ENCODE data around the gene PGA4. TPM values are rescaled to one million over a fixed set of nuclear protein-coding genes. Genes with fewer than 3 reads are reported as not detected.
"Not testable (repeated sequence)": the region's sequence is repeated elsewhere in the genome, so short reads cannot be mapped to it uniquely, and the experiment has no call there.

Gene PGA4
- total RNA-seq, 1 donor from 2014 or later = 7.0 TPM

DNA sequence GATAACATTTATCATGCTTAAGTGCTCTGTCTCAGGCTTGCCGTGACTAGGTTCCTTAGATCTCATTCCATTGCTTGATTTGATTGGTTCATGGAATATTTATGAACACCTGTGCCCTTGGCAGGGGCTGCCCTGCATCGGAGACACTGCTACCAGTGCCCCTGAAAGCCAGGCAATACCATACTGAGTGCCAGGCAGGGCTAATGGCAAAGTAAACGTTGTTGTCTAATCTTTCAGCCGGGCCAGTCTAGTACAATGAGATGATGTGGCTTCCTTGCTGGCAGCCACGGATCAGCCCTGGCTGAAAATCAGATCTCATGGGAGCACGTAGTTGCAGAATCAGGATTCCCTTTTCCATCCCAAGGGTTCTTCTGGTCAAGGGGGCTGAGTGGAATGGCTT, 23.8 kb upstream of the PGA4 start:
- TF ChIP-seq, protein P1, sequence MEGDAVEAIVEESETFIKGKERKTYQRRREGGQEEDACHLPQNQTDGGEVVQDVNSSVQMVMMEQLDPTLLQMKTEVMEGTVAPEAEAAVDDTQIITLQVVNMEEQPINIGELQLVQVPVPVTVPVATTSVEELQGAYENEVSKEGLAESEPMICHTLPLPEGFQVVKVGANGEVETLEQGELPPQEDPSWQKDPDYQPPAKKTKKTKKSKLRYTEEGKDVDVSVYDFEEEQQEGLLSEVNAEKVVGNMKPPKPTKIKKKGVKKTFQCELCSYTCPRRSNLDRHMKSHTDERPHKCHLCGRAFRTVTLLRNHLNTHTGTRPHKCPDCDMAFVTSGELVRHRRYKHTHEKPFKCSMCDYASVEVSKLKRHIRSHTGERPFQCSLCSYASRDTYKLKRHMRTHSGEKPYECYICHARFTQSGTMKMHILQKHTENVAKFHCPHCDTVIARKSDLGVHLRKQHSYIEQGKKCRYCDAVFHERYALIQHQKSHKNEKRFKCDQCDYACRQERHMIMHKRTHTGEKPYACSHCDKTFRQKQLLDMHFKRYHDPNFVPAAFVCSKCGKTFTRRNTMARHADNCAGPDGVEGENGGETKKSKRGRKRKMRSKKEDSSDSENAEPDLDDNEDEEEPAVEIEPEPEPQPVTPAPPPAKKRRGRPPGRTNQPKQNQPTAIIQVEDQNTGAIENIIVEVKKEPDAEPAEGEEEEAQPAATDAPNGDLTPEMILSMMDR (conservative IDR thresholded peaks at IDR 0.05) = no peak
- no peak overlapping the region for H3K4me3 Mint-ChIP-seq
- peaks cover 16% of the 10 kb centered on the region for H3K27me3 Mint-ChIP-seq
- no peak overlapping the region for H3K27ac Mint-ChIP-seq
- no peaks in the 10 kb centered on the region for H3K36me3 Mint-ChIP-seq
- H3K9me3 Mint-ChIP-seq = no peaks in the 10 kb centered on the region
- H3K4me1 Mint-ChIP-seq (ENCODE audit: unreplicated experiment) = no peaks in the 10 kb centered on the region
- DNase-seq (ENCODE audit: extremely low spot score, unreplicated experiment) = no peak

- Mint-ChIP-seq H3K27ac (no peak overlapping the region), H3K4me3 (no peak overlapping the region), H3K9me3 (no peaks in the 10 kb centered on the region), H3K36me3 (no peaks in the 10 kb centered on the region), H3K4me1 (ENCODE audit: unreplicated experiment) (no peaks in the 10 kb centered on the region), H3K27me3 (peaks cover 16% of the 10 kb centered on the region)
- DNase-seq (ENCODE audit: extremely low spot score, unreplicated experiment) = no peak
- TF ChIP-seq, protein P1 (conservative IDR thresholded peaks at IDR 0.05) = no peak
Measured at GRCh38 chr11:61198948-61199523, 23.1 kb upstream of the PGA4 start.

DNA sequence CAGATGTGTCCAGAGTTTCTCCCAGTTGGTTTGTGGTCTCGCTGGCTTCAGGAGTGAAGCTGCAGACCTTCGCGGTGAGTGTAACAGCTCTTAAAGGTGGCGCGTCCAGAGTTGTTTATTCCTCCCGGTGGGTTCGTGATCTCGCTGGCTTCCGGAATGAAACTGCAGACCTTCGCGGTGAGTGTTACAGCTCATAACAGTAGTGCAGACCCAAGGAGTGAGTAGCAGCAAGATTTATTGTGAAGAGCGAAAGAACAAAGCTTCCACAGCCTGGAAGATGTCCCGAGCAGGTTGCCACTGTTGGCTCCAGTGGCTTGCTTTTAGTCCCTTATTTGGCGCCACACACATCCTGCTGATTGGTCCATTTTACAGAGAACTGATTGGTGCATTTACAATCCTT, 20.7 kb upstream of the PGA4 start:
- no peak overlapping the region for H3K27ac Mint-ChIP-seq
- peaks cover 16% of the 10 kb centered on the region for H3K27me3 Mint-ChIP-seq
- no peak overlapping the region for H3K4me3 Mint-ChIP-seq
- no peaks in the 10 kb centered on the region for H3K4me1 Mint-ChIP-seq (ENCODE audit: unreplicated experiment)
- DNase-seq (ENCODE audit: extremely low spot score, unreplicated experiment) = no peak
- no peaks in the 10 kb centered on the region for H3K9me3 Mint-ChIP-seq
- TF ChIP-seq, protein P1 (conservative IDR thresholded peaks at IDR 0.05) = no peak
- H3K36me3 Mint-ChIP-seq = no peaks in the 10 kb centered on the region

DNA sequence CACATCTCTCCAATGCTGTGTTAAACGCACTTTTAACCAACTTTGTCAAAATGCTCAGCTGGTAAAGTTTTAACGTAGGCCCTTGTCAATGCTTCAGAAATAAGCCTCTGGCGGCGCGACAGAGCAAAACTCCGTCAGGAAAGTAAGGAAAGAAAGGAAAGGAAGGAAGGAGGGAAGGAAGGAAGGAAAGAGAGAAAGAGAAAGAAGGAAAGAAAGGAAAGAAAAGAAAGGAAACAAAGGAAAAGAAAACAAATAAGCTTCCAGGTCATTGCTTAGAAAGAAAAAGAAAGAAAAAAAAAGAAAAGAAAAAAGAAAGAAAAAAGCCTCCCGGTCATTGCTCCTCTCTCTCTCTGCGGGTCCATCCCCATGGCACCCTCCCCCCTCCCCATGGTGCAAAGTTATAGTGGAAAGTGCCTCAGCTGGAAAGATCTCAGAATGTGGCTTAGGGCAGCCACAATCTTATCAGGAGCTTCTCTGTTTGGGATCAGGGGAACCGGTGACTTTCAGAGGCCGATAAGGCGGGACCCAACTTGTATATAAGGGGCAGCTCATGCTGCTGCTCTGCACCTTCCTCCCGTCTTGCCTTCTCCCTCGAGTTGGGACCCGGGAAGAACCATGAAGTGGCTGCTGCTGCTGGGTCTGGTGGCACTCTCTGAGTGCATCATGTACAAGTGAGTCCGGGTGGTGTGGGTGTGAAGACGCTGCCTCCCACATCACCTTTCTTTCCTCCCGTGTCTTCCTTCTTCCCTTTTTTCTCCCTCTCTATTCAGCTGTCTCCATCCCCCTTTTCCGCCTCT, 19.0 kb upstream of the PGA4 start, which contains the start of gene PGA3:
Gene PGA3, plus strand, starts transcription at position 566 of the 797 bp plus-strand sequence. Its CDS starts 50 bp downstream, at position 616.
- H3K9me3 Mint-ChIP-seq; DNase-seq (ENCODE audit: extremely low spot score, unreplicated experiment); H3K27ac Mint-ChIP-seq; H3K4me3 Mint-ChIP-seq; H3K4me1 Mint-ChIP-seq (ENCODE audit: unreplicated experiment); H3K36me3 Mint-ChIP-seq: not testable (repeated sequence)
- H3K27me3 Mint-ChIP-seq = peaks cover 16% of the 10 kb centered on the region

- H3K9me3 Mint-ChIP-seq; H3K4me1 Mint-ChIP-seq (ENCODE audit: unreplicated experiment); H3K4me3 Mint-ChIP-seq; H3K27ac Mint-ChIP-seq; H3K36me3 Mint-ChIP-seq; DNase-seq (ENCODE audit: extremely low spot score, unreplicated experiment): not testable (repeated sequence)
- peaks cover 16% of the 10 kb centered on the region for H3K27me3 Mint-ChIP-seq
Measured at GRCh38 chr11:61203873-61204272, 18.3 kb upstream of the PGA4 start.

DNA sequence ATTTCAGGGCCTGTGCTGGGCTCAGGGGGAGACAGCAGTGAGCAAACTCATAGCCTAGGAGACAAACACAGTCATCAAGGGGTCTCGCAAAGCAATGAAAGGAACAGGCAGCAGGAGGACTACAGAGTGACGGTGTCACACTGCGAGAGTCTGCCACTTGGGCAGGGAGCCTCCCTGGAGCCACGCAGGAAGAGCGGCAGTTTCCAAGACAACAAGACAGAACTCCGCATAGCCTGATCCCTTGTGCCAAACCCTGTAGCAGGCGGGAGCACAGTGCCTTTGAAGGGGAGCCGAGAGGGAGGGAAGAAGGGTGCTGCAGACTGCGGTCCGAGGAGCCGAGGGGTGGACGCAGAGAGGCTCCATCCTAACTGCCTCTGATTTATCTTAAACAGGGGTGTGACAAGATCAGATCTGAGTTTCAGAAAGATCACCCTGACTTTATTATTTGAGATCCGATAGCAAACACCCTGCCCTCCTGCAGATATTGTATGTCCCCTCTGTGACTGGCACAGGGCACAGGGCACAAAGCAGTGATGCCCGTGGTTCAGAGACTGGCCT, 17.6 kb upstream of the PGA4 start:
- H3K36me3 Mint-ChIP-seq; DNase-seq (ENCODE audit: extremely low spot score, unreplicated experiment); H3K9me3 Mint-ChIP-seq; H3K27ac Mint-ChIP-seq; H3K4me1 Mint-ChIP-seq (ENCODE audit: unreplicated experiment); H3K4me3 Mint-ChIP-seq: not testable (repeated sequence)
- H3K27me3 Mint-ChIP-seq = peaks cover 16% of the 10 kb centered on the region

DNA sequence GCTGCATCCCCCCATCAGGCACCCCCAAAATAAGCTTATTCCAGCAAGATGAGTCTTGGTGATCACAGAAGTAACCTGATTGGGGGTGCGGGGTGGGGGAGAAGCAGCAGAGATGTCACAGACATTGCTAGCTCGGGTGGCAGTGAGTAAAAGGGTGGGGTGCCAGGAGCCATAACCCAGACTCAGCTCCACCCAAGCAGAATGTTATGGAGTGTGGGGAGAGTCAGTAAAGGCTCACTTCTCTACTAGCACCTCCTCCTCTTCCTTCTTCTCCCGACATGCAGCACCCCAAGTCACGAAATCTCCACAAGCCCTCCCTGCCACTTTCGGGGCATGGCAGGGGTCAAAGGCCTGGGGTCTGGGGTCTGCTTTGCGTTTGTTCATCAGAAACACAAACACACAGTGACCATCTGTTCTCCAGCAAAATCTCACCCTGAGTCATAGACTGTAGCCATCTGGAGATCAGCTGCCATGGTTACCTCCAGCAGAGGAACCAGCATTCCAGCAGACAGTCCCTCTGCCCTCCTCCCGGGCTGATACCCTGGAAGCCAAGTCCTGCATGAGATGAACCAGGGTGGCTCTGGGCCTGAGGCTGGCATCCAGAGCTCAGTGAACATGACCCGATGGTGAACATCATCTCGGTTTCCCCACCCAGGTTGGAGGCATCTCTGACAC, 14.4 kb upstream of the PGA4 start:
- H3K4me1 Mint-ChIP-seq (ENCODE audit: unreplicated experiment); DNase-seq (ENCODE audit: extremely low spot score, unreplicated experiment); H3K4me3 Mint-ChIP-seq; H3K27ac Mint-ChIP-seq; H3K36me3 Mint-ChIP-seq; H3K27me3 Mint-ChIP-seq; H3K9me3 Mint-ChIP-seq: not testable (repeated sequence)

DNA sequence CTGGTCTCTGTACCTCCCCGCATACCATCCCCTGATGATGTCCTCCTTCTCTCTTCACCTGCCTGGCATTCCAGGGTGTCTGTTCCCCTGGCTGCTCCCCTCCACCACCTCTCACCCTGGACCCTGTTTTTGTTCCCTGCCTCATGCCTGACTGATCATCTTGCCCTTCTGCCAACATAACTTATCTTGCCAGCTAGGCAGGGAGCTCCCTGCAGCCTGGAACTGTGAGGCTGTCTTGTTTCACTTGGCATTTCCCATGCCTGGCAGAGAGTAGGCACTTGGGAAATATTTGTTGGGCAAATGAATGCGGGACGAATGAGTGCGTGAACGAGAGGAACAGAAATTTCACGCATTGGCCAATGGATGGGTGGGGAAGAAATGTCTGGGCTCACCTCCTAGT, 11.5 kb upstream of the PGA4 start:
- not testable (repeated sequence) for DNase-seq (ENCODE audit: extremely low spot score, unreplicated experiment); H3K9me3 Mint-ChIP-seq; H3K36me3 Mint-ChIP-seq; H3K4me1 Mint-ChIP-seq (ENCODE audit: unreplicated experiment); H3K4me3 Mint-ChIP-seq; H3K27me3 Mint-ChIP-seq; H3K27ac Mint-ChIP-seq

DNA sequence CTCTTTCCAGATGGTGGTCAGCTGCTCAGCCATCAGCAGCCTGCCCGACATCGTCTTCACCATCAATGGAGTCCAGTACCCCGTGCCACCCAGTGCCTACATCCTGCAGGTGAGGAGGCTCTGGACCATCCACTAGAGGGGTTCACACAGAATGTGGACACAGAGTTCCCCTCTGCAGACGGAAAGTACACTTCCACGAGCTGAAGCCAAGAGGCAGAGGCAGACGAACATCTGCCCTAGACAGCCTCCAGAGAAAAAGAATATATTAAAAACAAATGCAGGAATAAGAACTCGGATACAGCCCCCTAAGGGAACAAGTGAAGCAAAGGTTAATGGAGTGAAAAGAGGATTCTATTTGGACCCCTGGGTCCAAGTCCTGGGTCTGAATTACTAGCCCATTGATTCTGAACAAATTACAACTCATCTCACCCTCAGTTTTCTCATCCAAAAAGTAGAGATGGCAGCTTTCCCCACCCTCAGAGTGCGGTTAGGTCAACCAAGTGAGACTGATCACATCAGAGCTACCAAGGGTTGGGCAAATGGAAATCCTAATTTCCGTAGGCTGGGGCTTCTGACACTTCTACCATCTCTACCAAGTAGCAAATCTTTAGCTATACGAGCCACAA, 10.7 kb upstream of the PGA4 start:
- H3K4me3 Mint-ChIP-seq; H3K4me1 Mint-ChIP-seq (ENCODE audit: unreplicated experiment); H3K27ac Mint-ChIP-seq; H3K36me3 Mint-ChIP-seq; DNase-seq (ENCODE audit: extremely low spot score, unreplicated experiment); H3K9me3 Mint-ChIP-seq; H3K27me3 Mint-ChIP-seq: not testable (repeated sequence)

DNA sequence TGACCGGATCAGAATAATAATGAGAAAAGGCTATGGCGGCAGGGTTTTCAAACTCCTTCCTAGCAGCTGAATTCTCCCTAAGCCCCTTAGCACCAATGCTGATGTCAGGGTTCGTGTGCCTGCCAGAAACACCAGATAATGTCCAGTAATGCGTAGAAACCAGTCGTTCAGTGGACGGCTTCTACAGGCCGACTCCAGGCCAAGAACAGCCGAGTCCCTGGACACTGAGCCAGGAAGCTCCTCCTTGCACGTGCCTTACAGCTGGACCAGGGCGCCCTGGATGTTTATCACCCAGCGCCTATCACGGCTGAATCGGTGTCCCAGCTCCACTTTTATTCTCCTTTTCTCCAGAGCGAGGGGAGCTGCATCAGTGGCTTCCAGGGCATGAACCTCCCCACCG, 9.9 kb upstream of the PGA4 start:
- H3K27me3 Mint-ChIP-seq, H3K27ac Mint-ChIP-seq: not testable (repeated sequence)

More for the DNA sequence above, 9.9 kb upstream of the PGA4 start:
- H3K36me3 Mint-ChIP-seq; H3K4me1 Mint-ChIP-seq (ENCODE audit: unreplicated experiment); H3K9me3 Mint-ChIP-seq; DNase-seq (ENCODE audit: extremely low spot score, unreplicated experiment); H3K4me3 Mint-ChIP-seq: not testable (repeated sequence)

Measured in type B pancreatic cell (in vitro differentiated cells).